Measurements from ENCODE around the gene OR4P4.

- TF ChIP-seq, protein P1, sequence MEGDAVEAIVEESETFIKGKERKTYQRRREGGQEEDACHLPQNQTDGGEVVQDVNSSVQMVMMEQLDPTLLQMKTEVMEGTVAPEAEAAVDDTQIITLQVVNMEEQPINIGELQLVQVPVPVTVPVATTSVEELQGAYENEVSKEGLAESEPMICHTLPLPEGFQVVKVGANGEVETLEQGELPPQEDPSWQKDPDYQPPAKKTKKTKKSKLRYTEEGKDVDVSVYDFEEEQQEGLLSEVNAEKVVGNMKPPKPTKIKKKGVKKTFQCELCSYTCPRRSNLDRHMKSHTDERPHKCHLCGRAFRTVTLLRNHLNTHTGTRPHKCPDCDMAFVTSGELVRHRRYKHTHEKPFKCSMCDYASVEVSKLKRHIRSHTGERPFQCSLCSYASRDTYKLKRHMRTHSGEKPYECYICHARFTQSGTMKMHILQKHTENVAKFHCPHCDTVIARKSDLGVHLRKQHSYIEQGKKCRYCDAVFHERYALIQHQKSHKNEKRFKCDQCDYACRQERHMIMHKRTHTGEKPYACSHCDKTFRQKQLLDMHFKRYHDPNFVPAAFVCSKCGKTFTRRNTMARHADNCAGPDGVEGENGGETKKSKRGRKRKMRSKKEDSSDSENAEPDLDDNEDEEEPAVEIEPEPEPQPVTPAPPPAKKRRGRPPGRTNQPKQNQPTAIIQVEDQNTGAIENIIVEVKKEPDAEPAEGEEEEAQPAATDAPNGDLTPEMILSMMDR (conservative IDR thresholded peaks at IDR 0.05; ENCODE audit: low read depth, low read length) = no peak
- no peak for TF ChIP-seq EZH2 (IDR thresholded peaks at IDR 0.05; ENCODE audit: borderline replicate concordance, low read depth, low read length, poor library complexity, severe bottlenecking)
Measured at GRCh38 chr11:55658608-55659007, 23.7 kb downstream of the OR4P4 start.

Measured in A673 (cell line).